Panc1 (cell line): ENCODE data around the gene DDAH2.

Source experiments
- POLR2AphosphoS5 ChIP-seq: IDR thresholded peaks from 2 replicates; pipeline ENCODE4 v1.6.1; 2012; ENCODE audit warnings: mild to moderate bottlenecking, low read depth, low read length, moderate library complexity
- TCF7L2 ChIP-seq: IDR thresholded peaks from 2 replicates; pipeline ENCODE4 v1.6.1; 2011; ENCODE audit warnings: mild to moderate bottlenecking, low read depth, low read length, inconsistent platforms
- TF ChIP-seq, protein P1 (sequence below): fragments of 450-650 bp; IDR thresholded peaks from 2 replicates; pipeline ENCODE4 v1.5.1; 2017; ENCODE audit warnings: mild to moderate bottlenecking
- TF ChIP-seq, protein P2 (sequence below), 2 experiments: IDR thresholded peaks; 2 replicates each; pipeline ENCODE4 v1.6.1; 2011 to 2012; ENCODE audit warnings: low read depth in 2 of 2, control low read depth in 1 of 2, low read length in 1 of 2, mild to moderate bottlenecking in 1 of 2, moderate library complexity in 1 of 2; ENCODE audit not compliant: insufficient read depth in 1 of 2

DNA sequence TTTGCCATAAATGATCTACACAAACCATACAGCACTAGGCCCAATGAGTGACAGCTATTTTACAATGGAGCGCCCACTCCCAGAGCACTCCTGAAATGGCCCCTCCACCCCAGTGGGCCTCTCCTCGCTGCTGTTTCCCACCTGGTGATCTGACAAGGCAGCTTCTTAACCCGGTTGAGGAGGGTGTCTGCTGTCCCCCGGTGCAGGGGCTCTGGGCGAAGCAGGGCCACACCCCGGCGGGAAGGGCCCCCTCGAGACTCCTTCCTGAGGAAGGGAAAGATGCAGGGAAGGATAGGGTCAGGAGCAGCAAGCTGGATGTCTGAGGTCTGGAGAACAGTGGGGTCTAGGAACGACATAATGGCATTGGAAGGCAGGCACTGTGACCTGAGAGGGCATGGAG is 36.2 kb downstream of the DDAH2 start:
- TF ChIP-seq, protein P1, sequence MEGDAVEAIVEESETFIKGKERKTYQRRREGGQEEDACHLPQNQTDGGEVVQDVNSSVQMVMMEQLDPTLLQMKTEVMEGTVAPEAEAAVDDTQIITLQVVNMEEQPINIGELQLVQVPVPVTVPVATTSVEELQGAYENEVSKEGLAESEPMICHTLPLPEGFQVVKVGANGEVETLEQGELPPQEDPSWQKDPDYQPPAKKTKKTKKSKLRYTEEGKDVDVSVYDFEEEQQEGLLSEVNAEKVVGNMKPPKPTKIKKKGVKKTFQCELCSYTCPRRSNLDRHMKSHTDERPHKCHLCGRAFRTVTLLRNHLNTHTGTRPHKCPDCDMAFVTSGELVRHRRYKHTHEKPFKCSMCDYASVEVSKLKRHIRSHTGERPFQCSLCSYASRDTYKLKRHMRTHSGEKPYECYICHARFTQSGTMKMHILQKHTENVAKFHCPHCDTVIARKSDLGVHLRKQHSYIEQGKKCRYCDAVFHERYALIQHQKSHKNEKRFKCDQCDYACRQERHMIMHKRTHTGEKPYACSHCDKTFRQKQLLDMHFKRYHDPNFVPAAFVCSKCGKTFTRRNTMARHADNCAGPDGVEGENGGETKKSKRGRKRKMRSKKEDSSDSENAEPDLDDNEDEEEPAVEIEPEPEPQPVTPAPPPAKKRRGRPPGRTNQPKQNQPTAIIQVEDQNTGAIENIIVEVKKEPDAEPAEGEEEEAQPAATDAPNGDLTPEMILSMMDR: no peak
- no peak for TF ChIP-seq POLR2AphosphoS5
- TF ChIP-seq TCF7L2: no peak
- TF ChIP-seq, protein P2, sequence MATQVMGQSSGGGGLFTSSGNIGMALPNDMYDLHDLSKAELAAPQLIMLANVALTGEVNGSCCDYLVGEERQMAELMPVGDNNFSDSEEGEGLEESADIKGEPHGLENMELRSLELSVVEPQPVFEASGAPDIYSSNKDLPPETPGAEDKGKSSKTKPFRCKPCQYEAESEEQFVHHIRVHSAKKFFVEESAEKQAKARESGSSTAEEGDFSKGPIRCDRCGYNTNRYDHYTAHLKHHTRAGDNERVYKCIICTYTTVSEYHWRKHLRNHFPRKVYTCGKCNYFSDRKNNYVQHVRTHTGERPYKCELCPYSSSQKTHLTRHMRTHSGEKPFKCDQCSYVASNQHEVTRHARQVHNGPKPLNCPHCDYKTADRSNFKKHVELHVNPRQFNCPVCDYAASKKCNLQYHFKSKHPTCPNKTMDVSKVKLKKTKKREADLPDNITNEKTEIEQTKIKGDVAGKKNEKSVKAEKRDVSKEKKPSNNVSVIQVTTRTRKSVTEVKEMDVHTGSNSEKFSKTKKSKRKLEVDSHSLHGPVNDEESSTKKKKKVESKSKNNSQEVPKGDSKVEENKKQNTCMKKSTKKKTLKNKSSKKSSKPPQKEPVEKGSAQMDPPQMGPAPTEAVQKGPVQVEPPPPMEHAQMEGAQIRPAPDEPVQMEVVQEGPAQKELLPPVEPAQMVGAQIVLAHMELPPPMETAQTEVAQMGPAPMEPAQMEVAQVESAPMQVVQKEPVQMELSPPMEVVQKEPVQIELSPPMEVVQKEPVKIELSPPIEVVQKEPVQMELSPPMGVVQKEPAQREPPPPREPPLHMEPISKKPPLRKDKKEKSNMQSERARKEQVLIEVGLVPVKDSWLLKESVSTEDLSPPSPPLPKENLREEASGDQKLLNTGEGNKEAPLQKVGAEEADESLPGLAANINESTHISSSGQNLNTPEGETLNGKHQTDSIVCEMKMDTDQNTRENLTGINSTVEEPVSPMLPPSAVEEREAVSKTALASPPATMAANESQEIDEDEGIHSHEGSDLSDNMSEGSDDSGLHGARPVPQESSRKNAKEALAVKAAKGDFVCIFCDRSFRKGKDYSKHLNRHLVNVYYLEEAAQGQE (IDR thresholded peaks at IDR 0.05; ENCODE audit: insufficient read depth in 1 of 2, low read depth in 2 of 2, low read length in 1 of 2): no peak
